Activated CD8-positive, alpha-beta memory T cell treated with anti-CD3 and anti-CD28 coated beads, Interleukin-2, amount 10 ng/mL, durations not matched to agents 7 days and 5 days (primary cell): ENCODE data around the gene LRRFIP1. TPM values are rescaled to one million over a fixed set of nuclear protein-coding genes. Genes with fewer than 3 reads are reported as not detected.
"Not testable (repeated sequence)": the region's sequence is repeated elsewhere in the genome, so short reads cannot be mapped to it uniquely, and the experiment has no call there.

Source experiments
- ATAC-seq: fragments of 150-1000 bp; cut with Tn5 transposase; one replicate; pipeline ENCODE4 v1.10.0; 2021; ENCODE audit warnings: moderate library complexity
- CTCF ChIA-PET: fragments of 350-600 bp; sonication (Branson Sonifier 250); formaldehyde crosslinking; loops from one replicate; lab custom pipeline; 2021; ENCODE audit warnings: antibody characterized with exemption; lab: Charles Lee
- DNase-seq: peaks from one replicate; pipeline ENCODE4 v3.0.0-alpha.2; 2020
- H3K27ac Mint-ChIP-seq: one replicate; pipeline ENCODE4 v1.8.0; 2021; ENCODE audit warnings: mild to moderate bottlenecking, mixed read lengths
- H3K27me3 Mint-ChIP-seq: one replicate; pipeline ENCODE4 v1.8.0; 2021; ENCODE audit warnings: mixed read lengths
- H3K36me3 Mint-ChIP-seq: one replicate; pipeline ENCODE4 v1.8.0; 2021; ENCODE audit warnings: mild to moderate bottlenecking, mixed read lengths
- H3K4me1 Mint-ChIP-seq: one replicate; pipeline ENCODE4 v1.8.0; 2021; ENCODE audit warnings: mixed read lengths
- H3K4me3 Mint-ChIP-seq: one replicate; pipeline ENCODE4 v1.8.0; 2021; ENCODE audit warnings: mild to moderate bottlenecking, moderate library complexity, mixed read lengths
- H3K9me3 Mint-ChIP-seq: one replicate; pipeline ENCODE4 v1.8.0; 2022; ENCODE audit warnings: low read depth, mixed read lengths
- total RNA-seq, 2 experiments: library from RNA; stranded (reverse); gene quantifications; one replicate each; pipeline ENCODE4 v1.2.3, GENCODE V29; 2021

The LRRFIP1 gene
- total RNA-seq, 2 experiments from 2014 or later, result 197 to 229 TPM

DNA sequence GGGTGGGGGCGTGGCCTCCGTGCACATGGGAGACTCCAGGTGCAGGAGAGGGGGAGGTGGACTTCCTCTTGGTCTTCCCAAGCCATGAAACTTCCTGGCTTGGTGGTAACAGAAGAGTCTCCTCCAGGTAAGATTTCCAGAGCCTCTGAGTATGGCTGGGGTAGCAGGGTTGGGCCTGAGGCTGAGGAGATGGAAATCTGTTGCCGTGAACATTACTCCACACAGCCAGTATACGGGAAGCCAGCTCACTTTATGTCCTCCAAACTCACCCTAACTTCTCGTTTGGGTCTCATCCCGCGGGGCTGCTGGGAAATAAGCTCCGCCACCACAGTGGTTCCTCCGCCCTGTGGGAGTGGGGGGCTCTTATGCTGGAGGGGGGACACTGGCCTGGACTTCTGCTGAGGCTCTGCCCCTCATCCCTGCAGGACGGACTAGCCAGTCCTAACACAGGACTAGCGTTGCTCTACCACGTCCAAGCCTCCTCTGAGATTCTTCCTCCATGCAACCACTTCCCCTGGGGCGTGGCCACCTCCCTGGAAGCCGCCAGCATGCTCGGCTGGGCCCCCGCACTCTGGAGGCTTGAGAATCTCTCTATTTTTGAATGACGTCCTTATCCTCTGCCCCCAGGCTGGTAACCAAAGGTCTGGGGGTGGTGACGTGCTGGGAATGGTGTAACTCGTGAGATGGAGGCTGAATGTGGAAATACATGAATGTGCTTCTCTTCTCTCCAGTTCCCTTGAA is 36.1 kb upstream of the LRRFIP1 start:
- no peaks in the 10 kb centered on the region for H3K36me3 Mint-ChIP-seq
- H3K4me1 Mint-ChIP-seq, result peaks cover 12% of the 10 kb centered on the region
- CTCF ChIA-PET, result interaction anchor here (0.7 kb wide), 1 partner anchor 580 kb away, joined by 3 read pairs; no protein-coding TSS in a partner anchor
- no peak for DNase-seq
- H3K4me3 Mint-ChIP-seq, result no peak overlapping the region
- peaks cover 25% of the 10 kb centered on the region for H3K27me3 Mint-ChIP-seq
- no peak overlapping the region for H3K27ac Mint-ChIP-seq
- H3K9me3 Mint-ChIP-seq, result no peaks in the 10 kb centered on the region
- peak; percentile 59 for ATAC-seq

DNA sequence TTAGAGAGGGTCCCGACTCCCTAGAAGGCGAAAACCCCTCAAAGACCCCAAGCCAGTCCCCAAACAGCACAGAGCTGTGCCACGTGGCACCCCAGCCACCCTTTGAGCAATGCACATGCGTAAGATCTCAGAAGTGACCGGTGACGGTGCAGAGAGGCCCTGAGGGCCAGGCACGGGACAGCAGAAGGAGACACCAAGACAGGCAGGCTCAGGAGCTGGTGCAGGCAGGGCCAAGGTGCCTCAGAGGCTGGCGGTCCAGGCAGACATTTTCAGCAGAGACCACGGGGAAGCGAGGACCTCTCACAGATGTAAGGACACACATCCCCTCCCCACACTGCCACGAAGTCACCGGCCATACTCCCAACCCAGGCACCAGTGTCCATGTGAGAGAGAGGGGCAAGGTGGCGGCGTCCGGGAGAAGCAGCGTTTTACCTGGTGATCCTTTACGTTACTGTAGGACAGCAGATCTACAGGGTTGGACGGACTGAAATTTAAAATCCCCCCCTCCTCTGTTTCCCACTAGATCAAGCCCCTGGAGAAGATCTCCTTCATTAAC is 34.9 kb upstream of the LRRFIP1 start:
- H3K36me3 Mint-ChIP-seq, result no peaks in the 10 kb centered on the region
- DNase-seq (no peak), ATAC-seq (no peak)
- no peak overlapping the region for H3K27ac Mint-ChIP-seq
- peaks cover 13% of the 10 kb centered on the region for H3K4me1 Mint-ChIP-seq
- no peaks in the 10 kb centered on the region for H3K9me3 Mint-ChIP-seq
- no peak overlapping the region for H3K4me3 Mint-ChIP-seq
- CTCF ChIA-PET, result no interaction called here
- H3K27me3 Mint-ChIP-seq, result peaks cover 16% of the 10 kb centered on the region

DNA sequence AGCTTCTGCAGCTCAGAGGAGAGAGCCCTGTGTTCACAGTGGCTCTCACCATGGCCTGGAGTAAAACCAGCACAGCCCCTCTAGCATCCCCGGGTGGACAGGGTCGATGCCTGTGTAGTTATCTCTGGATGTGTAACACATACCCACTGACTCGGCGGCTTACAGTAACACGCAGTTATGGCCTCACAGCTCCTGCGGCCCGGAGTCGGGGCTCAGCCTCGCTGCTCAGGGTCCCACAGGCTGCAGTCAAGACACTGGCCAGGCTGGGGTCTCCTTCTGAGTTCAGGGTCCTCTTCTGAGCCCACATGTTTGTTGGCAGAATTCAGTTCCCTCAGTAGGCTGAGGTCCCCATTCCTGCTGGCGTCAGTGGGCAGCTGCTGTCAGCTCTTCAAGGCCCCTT is 34.4 kb upstream of the LRRFIP1 start:
- Mint-ChIP-seq H3K9me3 (no peaks in the 10 kb centered on the region), H3K4me1 (peaks cover 13% of the 10 kb centered on the region), H3K4me3 (no peak overlapping the region), H3K27me3 (peaks cover 12% of the 10 kb centered on the region), H3K36me3 (no peaks in the 10 kb centered on the region), H3K27ac (no peak overlapping the region)
- CTCF ChIA-PET, result no interaction called here
- ATAC-seq, result no peak
- DNase-seq, result no peak

- Mint-ChIP-seq H3K36me3 (no peaks in the 10 kb centered on the region), H3K27ac (no peak overlapping the region), H3K4me3 (no peak overlapping the region), H3K4me1 (peaks cover 13% of the 10 kb centered on the region), H3K27me3 (peaks cover 8% of the 10 kb centered on the region), H3K9me3 (no peaks in the 10 kb centered on the region)
- ATAC-seq (no peak), DNase-seq (no peak)
- CTCF ChIA-PET, result no interaction called here
Measured at GRCh38 chr2:237593596-237594320, 33.6 kb upstream of the LRRFIP1 start.

DNA sequence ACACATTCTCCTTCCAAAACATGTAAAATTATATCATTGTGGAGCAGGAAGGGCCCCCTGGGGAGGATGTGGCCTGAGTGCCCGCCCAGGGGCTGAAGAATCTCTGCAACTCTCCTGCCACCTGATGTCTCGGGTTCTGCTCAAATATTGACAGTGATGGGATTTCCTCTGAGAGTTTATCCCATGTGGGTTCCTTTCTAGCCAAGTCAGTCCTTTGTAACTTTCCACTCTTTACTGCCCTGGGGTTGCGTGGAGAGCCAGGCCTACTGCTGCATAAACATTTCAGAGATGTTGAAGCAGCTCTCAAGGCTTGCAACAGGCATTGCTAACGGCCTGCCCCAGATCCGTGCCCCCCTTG is 32.9 kb upstream of the LRRFIP1 start:
- no peak overlapping the region for H3K27ac Mint-ChIP-seq
- H3K4me1 Mint-ChIP-seq, result peaks cover 13% of the 10 kb centered on the region
- no peaks in the 10 kb centered on the region for H3K9me3 Mint-ChIP-seq
- ATAC-seq, result no peak
- no peaks in the 10 kb centered on the region for H3K36me3 Mint-ChIP-seq
- peaks cover 5% of the 10 kb centered on the region for H3K27me3 Mint-ChIP-seq
- H3K4me3 Mint-ChIP-seq, result no peak overlapping the region
- DNase-seq, result no peak
- CTCF ChIA-PET, result no interaction called here

GRCh38 chr2:237595829-237596519 is 31.4 kb upstream of the LRRFIP1 start:
- H3K4me3 Mint-ChIP-seq, H3K36me3 Mint-ChIP-seq, H3K9me3 Mint-ChIP-seq, ATAC-seq, H3K27me3 Mint-ChIP-seq, DNase-seq, H3K27ac Mint-ChIP-seq: not testable (repeated sequence)
- peaks cover 11% of the 10 kb centered on the region for H3K4me1 Mint-ChIP-seq
- CTCF ChIA-PET, result interaction anchor here (0.7 kb wide), 1 partner anchor 8 kb away, joined by 4 read pairs; no protein-coding TSS in a partner anchor

DNA sequence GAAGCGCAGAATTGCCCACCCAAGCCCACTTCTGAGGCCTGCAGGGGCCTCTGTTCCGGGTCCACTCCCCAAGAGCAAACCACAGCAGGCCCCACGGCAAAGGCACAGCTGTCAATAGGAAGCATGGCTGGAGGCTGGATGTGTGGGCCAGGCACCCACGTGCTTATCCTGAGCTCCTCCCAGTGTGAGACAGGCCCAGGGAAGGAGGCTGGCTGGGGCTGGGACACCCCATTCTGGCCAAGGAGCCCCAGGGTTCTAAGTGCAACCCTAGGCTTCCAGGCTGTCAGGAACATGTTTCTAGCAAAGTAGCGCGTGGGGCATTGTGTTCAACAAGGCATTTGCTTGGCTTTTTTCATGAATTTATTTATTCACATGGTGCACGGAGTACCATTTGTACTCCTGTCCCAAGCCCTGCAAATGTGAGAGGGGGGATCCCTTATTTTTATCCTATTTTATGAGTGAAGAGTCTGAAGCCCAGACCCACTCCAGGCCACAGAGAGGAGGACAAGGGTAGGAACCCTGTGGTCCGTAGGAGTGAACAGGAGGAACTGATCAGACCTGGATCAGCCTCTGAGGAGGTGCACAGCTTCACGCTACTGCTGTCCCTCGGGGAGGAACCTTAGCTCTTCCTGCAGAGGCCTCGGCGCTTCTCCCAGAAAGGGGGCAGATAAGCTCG is 30.7 kb upstream of the LRRFIP1 start:
- CTCF ChIA-PET, result no interaction called here
- DNase-seq (no peak), ATAC-seq (no peak)
- Mint-ChIP-seq H3K4me1 (peaks cover 4% of the 10 kb centered on the region), H3K27ac (no peak overlapping the region), H3K36me3 (no peaks in the 10 kb centered on the region), H3K4me3 (no peak overlapping the region), H3K27me3 (no peaks in the 10 kb centered on the region), H3K9me3 (no peaks in the 10 kb centered on the region)

DNA sequence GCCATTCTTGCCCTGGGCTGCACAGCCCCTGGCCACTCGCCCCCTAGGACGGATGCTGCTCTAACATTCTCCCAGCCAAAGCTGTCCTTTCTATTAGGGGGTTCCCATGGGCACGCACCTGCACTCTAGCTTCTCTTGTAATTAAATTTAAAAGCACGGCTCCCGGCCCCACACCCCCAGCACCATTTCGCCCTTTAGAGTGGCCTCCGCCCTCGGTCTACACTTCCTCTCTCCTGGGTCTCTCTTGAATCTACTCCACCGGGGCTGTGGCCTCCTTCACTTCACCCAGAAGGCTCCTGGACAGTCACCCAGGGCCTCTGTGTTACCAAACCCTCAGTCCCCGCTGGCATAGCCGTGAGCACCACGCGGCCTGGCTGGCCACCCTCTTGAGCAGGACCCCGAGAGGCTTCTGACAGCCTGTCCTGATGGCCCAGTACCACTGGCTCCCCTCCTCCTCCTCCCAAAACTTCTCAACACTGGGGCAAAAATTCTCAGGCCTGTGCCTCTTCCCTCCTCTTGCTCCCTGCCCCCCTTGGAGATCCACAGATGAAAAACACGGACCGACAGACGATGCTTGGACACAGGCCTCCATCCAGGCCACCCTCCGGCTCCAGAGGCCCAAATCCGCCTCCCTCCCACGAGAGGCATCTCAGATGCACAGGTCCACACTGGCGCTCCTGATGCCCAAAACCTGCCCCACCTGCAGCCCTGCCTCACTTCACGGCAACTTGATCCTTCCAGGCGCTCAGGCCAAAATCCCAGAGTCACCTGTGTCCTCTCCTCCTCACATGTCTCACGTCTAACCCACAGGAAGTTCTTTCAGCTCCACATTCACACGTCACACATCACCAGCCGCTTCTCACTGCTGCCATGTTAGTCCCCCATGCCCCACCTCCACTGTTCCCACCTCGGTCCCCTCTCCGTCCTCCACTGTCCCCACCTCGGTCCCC is 29.9 kb upstream of the LRRFIP1 start:
- Mint-ChIP-seq H3K27ac (no peak overlapping the region), H3K27me3 (no peaks in the 10 kb centered on the region), H3K4me3 (no peak overlapping the region), H3K9me3 (no peaks in the 10 kb centered on the region), H3K4me1 (peaks cover 2% of the 10 kb centered on the region), H3K36me3 (no peaks in the 10 kb centered on the region)
- no peak for ATAC-seq
- no peak for DNase-seq
- CTCF ChIA-PET, result interaction anchor here (1.0 kb wide), 1 partner anchor 25 kb away, joined by 3 read pairs; no protein-coding TSS in a partner anchor

GRCh38 chr2:237598468-237599208 is 28.7 kb upstream of the LRRFIP1 start:
- CTCF ChIA-PET, result interaction anchor here (1.0 kb wide), 1 partner anchor 26 kb away, joined by 3 read pairs; no protein-coding TSS in a partner anchor
- no peak for ATAC-seq

GRCh38 chr2:237599465-237600110 is 27.8 kb upstream of the LRRFIP1 start:
- no peak for DNase-seq
- Mint-ChIP-seq H3K9me3 (no peaks in the 10 kb centered on the region), H3K27me3 (no peaks in the 10 kb centered on the region), H3K27ac (no peak overlapping the region), H3K36me3 (no peaks in the 10 kb centered on the region), H3K4me1 (peaks cover 14% of the 10 kb centered on the region), H3K4me3 (no peak overlapping the region)
- ATAC-seq, result no peak
- CTCF ChIA-PET, result no interaction called here

More at GRCh38 chr2:237598468-237599208, 28.7 kb upstream of the LRRFIP1 start:
- H3K4me3 Mint-ChIP-seq, result no peak overlapping the region
- no peaks in the 10 kb centered on the region for H3K9me3 Mint-ChIP-seq
- no peak for DNase-seq
- no peaks in the 10 kb centered on the region for H3K27me3 Mint-ChIP-seq
- peaks cover 10% of the 10 kb centered on the region for H3K4me1 Mint-ChIP-seq
- H3K27ac Mint-ChIP-seq, result no peak overlapping the region
- H3K36me3 Mint-ChIP-seq, result no peaks in the 10 kb centered on the region

- Mint-ChIP-seq H3K27me3 (no peaks in the 10 kb centered on the region), H3K9me3 (no peaks in the 10 kb centered on the region), H3K27ac (no peak overlapping the region), H3K4me3 (no peak overlapping the region), H3K36me3 (no peaks in the 10 kb centered on the region), H3K4me1 (peaks cover 14% of the 10 kb centered on the region)
- CTCF ChIA-PET, result no interaction called here
- DNase-seq (no peak), ATAC-seq (no peak)
Measured at GRCh38 chr2:237600205-237600846, 27.1 kb upstream of the LRRFIP1 start.
